KOPT-K1 (cell line): ENCODE measurements around the gene KLF13.
A peak's percentile ranks its signal among the peaks of the same experiment; 100 is the strongest.

ENCODE experiments used
- H3K27ac ChIP-seq: fragments of 200-600 bp; sonication (generic); 2 replicates; pipeline ENCODE4 v1.5.1; 2016; ENCODE audit warnings: antibody characterized with exemption, mild to moderate bottlenecking, low read depth, low read length; ENCODE audit not compliant: poor library complexity, severe bottlenecking
- H3K36me3 ChIP-seq: fragments of 200-600 bp; sonication (generic); 2 replicates; pipeline ENCODE4 v1.5.1; 2017; ENCODE audit warnings: antibody characterized with exemption, mild to moderate bottlenecking, low read length, moderate library complexity; ENCODE audit not compliant: insufficient read depth
- H3K9me3 ChIP-seq: fragments of 200-600 bp; sonication (generic); 2 replicates; pipeline ENCODE4 v1.5.1; 2017; ENCODE audit warnings: antibody characterized with exemption, low read length, mild to moderate bottlenecking; ENCODE audit not compliant: insufficient read depth, poor library complexity, severe bottlenecking

KLF13 gene

DNA sequence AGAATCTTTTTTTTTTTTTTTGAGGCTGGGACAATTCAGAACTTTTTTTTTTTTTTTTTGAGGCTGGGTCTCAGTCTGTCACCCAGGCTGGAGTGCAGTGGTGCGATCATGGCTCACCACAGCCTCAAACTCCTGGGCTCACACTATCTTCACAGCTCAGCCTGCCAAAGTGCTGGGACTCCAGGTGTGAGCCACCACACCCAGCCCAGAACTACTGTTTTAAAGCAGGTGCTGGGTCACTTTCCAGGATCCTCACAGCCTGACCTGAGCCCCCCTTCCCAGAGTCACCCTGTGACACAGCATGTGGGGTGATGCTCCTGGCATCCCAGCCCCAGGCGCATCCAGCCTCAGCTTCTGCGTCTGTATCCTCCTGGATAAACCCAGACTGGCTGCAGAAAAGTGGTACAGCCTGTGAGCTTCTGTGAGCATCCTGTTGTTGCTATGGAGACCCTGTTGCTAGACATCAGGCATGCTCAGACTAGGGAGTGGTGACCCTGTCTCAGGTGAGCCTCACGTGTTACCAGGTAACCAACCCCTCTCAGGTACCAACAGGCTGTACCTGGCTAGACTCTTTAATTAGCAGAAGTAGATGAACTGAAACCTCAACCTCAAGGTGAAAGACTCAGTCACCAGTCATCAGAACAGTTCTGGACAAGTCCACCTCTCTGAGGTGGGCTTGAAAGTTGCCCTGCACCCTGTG lies 15.0 kb downstream of the KLF13 start:
- Histone ChIP-seq H3K36me3 (peaks cover 22% of the 10 kb centered on the region), H3K9me3 (no peaks in the 10 kb centered on the region), H3K27ac (peak overlapping the region; percentile 43)

DNA sequence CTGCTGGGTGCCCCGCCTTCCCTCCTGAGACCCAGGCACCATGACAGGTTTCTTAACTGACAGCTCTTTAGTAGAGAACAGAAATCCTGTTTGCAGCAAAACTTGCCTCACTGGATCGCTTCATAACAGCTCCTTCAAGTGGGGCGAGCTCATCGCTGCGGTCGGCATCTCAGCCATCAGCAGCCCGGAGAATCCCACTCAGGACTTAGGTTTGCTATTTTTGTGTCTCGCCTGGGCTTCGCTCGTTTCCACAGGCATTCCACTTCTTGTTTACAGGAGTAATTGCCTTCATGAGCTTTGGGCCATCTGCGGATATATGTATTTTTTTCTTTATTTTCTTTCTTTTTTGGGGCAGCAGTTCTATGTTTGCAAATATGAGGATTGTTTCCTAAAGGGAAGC lies 15.7 kb downstream of the KLF13 start:
- Histone ChIP-seq H3K9me3 (no peaks in the 10 kb centered on the region), H3K36me3 (peaks cover 22% of the 10 kb centered on the region), H3K27ac (no peak overlapping the region)

DNA sequence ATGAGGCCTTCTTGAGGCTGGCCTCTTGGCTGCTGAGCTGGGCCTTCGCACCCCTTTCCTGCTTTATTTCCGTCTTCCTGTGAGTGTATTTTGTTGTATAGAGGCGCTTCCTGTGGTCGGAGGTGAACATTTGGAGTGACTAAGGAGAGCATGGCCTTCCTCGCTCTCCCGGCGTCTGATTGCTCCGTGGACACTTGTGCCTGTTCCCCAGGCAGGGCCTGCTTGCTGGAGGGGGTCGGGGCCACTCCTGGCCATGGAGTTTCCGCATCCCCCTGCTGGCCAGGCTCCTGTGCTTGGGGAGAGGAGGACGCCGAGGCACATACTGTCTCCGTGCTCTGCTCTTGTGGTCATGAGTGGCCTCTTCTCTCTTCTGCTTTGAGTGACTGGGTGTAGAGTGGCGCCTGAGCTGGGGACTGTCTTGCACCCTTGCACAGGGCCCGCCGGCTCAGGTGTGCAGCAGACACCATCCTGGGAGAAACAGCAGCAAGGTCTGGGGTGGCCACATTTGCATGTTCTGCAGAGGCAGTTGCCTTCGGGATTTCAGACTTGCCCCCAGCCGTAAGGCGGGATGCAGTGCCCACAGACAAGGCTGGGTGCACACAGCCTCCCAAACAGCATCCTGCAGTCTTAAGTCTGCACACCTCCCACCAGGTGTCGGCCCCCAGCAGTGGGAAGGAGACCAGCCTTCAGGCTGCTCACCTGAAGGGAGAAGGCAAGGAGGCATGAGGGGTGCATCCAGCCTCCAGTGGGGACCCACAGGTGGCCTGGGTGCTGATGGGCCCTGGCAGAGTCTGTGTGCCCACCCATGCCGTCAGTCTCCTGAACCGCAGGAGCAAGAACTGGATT lies 16.4 kb downstream of the KLF13 start:
- Histone ChIP-seq H3K36me3 (peaks cover 25% of the 10 kb centered on the region), H3K27ac (no peak overlapping the region), H3K9me3 (no peaks in the 10 kb centered on the region)

DNA sequence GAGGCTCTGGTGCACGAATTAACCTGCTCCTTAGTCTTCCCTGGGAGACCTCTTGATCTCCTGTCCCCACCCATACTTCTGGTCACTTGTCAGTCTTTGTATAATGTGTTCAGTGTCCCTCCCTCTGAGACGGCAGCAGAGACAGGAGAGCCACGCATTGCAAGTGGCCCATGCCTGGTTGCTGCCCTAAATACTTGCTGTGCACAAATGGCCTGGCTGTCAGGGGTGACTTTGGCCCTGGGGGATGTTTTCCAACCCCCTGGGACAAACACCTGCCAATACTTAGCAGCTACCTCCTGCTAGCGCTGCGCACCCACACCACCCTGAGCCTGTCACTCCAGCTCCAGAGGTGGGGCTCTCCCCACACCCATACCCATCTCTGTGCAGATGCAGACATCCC lies 17.2 kb downstream of the KLF13 start:
- Histone ChIP-seq H3K36me3 (peaks cover 32% of the 10 kb centered on the region), H3K27ac (peak overlapping the region; percentile 11), H3K9me3 (no peaks in the 10 kb centered on the region)

DNA sequence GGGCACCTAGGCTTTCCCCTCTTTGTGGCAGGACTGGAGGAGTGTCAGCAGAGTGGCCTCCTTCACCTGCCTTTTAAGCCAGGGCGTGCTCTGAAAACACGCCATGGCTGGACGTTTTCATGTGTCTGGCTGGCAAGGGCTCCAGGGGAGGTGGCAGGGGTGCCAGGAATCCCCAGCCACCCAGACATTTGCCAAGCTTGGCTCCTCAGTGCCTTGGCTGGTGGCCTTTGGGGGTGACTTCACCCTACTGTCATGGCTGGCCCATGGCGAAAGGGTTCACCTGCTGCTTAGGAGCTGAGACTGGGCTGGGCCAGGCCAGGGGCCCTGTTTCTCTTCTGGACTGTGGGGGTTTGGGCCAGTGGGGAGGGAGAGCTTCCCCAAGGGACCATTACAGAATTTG lies 17.6 kb downstream of the KLF13 start:
- H3K36me3 ChIP-seq: peaks cover 32% of the 10 kb centered on the region
- H3K9me3 ChIP-seq: no peaks in the 10 kb centered on the region
- H3K27ac ChIP-seq: peak overlapping the region; percentile 11

DNA sequence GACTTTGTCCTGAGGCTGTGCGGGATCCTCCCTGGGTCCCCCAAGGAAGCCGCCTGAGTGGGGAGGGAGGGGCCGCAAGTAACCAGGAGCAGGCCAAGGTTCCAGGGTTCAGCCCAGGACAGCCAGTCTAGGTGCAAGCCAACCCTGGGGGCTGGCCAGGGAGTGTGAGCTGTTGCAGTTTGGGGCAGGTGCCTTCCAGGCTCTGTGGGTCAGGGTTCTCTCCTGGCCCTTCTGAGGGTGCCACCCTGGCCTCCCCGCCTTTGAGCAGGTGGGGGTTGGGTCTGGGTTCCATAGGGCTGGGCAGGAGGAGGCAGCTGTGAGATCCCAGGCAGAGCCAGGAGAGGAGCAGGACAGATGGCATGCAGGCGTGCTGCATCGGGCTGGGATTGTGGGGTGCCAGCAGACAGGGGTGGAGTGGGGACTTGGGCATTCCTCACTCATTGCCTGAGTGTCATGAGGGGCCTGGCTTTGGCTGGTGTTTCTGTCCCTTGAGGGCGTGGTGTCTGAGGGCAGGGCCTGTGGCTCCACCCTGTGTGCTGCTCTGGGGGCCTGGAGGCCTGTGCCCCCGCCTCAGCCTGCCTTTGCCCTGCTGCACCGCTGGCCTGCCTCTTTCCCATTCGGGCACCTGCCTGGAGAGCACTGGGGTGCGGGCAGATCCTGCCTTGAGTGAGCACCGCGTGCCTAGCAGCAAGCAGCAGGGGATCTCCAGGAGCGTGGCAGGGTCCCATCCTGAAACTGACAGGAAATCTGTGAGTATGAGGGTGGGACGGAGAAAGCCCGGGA lies 18.4 kb downstream of the KLF13 start:
- Histone ChIP-seq H3K27ac (peak overlapping the region; percentile 93), H3K36me3 (peaks cover 28% of the 10 kb centered on the region), H3K9me3 (no peaks in the 10 kb centered on the region)

DNA sequence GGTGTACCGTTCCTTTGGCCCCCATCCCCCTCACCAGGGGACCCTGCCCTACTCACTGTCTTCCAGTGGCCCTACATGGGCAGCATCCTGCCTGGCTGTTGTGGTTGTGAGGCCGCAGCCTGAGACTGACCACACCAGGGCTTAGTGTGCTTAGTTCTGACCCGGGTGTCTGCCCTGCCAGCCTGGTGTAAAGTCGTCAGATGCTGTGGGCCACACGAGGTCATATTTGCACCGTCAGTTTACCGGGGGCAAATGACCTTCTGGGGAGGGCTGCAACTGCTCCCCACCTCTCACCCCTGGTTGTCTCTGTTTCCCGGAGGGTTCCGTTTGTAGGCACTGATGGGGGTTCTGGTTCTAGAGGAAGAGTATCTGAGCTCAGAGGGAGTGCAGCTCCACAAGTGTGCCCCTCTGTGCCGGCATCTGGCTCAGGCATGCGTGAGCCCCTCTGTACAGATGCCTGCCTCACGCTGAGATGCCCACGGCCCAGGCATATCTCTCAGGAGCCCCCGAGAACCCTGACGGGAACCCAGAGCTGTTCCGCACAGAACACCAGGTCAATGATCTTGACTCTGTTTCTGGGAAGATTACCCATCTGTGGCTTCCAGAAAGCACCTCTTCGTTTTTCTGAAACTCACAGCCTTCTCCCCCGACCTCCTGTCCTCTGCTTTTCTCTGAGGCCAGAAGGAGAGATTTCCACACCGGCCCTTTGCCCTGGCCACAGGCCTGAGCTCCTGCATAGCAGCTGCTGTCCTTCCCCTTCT lies 19.2 kb downstream of the KLF13 start:
- Histone ChIP-seq H3K36me3 (peaks cover 25% of the 10 kb centered on the region), H3K9me3 (no peaks in the 10 kb centered on the region), H3K27ac (peak overlapping the region; percentile 93)

DNA sequence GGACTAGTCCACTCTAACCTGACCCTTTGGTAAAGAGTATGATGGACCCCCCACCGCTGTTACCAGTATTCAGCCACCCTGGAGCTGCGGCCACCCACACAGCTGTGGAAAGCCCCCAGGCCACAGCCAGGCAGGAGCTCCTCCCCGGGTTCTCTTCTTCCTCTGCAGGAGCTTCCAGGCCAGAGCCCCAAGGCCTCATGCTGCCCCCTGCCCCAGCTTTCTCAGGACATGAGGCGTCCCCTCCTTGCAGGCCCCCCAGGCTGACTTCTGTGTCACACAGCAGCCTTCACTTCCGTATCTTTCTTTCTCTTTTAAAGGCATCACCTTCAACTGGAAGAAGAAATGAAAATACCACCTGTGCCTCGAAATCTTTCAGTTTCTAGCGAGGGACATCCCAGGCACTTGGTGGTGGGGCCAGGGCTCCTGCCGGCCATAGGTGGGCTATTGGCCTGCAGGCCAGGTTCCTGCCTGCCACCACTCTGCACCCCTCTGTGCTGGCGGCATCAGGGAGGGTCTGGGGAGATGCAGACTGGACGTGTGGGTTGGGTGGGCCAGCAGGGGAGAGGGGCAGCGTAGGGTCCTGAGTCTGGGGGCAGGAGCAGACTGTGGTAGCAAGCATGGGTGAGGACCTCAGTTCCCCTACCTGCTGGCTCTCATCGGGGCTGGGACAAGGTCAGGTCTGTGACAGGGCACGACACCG lies 19.9 kb downstream of the KLF13 start:
- H3K27ac ChIP-seq: peak overlapping the region; percentile 93

DNA sequence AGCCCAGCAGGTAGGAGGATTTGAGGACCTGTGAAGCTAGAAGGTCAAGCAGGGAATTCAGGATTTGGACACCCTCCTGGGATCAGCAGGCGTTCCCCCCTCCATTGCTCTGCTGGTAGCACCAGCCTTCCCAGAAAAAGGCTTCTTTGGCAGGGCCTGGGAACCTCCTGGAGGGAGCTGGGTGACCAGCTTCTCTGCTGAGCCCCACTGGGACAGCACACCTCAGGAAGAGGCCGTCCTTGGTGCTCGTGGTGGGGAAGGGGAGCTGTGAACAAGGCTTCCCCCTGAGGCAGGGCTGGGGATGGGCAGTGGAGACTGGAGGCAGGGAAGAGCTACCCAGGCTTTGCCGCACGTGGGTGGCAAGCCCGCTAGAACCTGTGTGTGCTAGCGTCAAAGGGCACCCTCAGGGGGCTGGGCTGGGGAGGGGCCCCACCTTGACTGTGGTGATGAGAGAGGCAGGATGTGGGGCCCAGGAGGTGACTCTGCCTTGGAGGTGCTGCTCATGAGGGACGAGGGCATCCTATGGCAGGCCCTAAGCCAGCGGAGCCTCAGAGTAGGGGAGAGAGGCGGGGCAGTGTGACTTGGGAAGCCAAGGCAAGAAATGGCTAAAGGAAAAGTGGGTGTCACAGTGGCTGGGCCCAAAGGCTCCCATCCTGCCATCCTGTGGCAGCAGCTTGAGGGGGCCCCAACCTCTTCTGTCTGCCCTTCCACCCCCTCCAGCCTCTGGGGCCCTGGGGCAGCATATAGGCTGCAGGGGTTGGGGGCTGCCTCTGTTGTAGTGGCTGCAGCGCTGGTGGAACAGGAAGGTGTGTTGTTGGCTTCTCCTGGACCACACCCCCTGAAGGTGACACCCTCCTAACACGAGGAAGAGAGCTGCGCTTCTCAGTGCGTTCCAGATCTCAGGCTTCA lies 20.7 kb downstream of the KLF13 start:
- peak overlapping the region; percentile 93 for H3K27ac ChIP-seq
- H3K36me3 ChIP-seq: peaks cover 16% of the 10 kb centered on the region
- H3K9me3 ChIP-seq: no peaks in the 10 kb centered on the region

More for the DNA sequence above, 19.9 kb downstream of the KLF13 start:
- Histone ChIP-seq H3K36me3 (peaks cover 24% of the 10 kb centered on the region), H3K9me3 (no peaks in the 10 kb centered on the region)

DNA sequence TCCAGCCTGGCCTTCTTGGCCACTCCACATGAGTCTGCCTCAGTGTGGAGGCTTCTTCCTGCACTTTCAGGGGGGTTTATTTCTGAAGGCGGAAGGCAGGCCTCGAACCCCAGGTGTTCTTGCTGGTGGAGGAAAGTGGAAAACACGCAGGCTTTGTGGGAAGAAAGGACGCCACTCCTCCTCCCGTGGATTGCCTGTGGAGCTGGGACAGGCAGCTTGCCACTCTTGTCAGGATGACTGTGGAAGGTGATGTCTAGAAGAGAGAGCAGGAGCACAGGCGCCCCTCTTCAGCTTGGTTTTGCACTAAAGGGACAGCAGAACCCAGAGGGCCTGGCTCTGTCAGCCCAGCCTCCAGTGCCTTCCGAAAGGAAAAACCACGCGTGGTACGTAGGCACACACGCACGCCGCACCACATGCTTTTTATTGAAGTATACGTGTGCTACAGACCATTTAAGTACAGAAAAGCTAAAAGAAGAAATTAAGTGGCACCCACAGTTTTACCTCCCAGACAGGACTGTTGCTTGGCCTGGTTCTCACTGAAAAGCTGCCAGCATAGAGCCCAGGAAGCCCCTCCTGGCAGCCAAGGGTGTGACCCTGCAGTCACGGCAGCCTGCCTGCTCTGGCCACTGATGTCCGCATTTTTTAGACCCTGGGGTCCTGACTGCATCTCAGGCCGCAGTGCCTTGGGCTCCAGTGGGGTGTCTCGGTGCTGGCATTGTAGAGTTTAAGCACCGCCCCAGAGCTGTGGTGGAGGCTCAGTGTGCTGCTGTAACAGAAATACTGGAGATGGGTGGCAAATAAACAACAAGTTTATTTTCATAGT lies 21.6 kb downstream of the KLF13 start:
- Histone ChIP-seq H3K9me3 (no peaks in the 10 kb centered on the region), H3K27ac (peak overlapping the region; percentile 93), H3K36me3 (peaks cover 16% of the 10 kb centered on the region)

DNA sequence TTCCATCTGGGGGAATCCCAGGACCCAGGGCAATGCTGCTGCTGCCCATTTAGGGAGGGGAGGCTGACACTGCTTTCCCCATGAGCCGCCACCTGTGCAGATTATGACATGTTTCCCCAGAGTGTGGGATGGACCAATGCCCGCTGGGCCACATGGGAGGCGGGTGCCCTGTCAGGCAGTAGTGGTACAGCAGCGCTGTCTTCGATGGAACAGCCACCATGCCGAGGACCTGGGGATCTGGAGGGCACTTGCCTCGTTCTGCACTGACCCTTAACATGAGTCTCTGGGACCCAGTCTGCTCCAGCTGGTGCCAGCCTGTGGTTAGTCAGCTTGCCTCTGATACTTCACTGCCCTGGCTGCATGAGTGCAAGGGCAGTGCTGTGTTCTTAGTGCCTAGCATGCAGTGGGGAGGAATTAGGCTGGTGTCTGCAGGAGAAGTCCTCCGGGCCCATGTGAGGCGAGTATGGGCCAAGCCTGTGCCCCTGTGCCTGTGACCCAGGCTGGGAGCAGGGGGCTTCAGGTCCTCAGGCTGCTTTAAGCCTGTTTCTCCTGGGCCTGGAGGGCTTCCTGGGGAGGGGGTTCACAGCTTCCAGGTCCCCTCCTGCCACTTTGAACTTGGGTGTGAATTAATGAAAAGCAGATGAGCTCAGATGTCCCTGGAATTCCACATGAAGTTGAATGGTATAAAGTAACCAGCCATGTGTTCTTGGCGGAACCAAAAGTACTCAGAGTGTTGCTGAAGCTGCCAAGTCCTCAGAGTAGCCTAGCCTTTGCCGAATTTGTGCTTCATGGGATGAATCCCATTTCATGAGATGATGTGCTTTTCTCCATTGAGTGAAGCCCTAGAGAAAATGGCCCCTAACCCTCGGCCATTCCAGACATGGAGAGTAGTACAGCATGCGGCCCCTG lies 22.9 kb downstream of the KLF13 start:
- H3K36me3 ChIP-seq: peaks cover 16% of the 10 kb centered on the region
- peak overlapping the region; percentile 93 for H3K27ac ChIP-seq
- no peaks in the 10 kb centered on the region for H3K9me3 ChIP-seq

DNA sequence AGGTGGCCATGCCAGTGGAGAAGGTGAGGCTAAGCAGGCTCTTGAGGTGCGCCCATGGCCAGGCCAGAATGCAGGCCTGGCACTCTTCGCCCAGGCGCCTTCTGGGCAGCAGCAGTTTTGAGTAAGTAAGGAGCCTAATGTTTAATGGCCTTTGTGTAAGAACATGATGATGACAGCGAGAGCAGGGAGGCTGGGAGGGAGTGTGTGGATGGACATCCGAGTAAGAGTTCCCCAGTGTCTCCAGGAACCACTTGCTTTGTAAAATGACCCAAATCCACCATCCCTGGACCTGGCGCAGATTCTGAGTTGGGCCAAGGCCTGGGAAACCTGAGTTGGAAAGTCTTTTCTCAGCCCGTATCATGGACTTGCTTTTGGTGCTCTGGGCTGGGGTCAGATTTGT lies 24.1 kb downstream of the KLF13 start:
- Histone ChIP-seq H3K9me3 (no peaks in the 10 kb centered on the region), H3K36me3 (peaks cover 23% of the 10 kb centered on the region), H3K27ac (peak overlapping the region; percentile 93)
